Heart left ventricle (tissue), 16 donors: ENCODE data around the gene DDTL. TPM values are rescaled to one million over a fixed set of nuclear protein-coding genes. Genes with fewer than 3 reads are reported as not detected.
A peak's percentile ranks its signal among the peaks of the same experiment; 100 is the strongest.
"Not testable (repeated sequence)": the region's sequence is repeated elsewhere in the genome, so short reads cannot be mapped to it uniquely, and the experiment has no call there.

ENCODE experiments used
- ATAC-seq, 4 donors: fragments of 200-7000 bp; cut with Tn5 transposase; one replicate each; pipeline ENCODE4 v1.9.1; 2020 to 2022; ENCODE audit warnings: moderate library complexity in 4 of 4, mild to moderate bottlenecking in 3 of 4, moderate number of reproducible peaks in 1 of 4
- DNase-seq, 5 donors: peaks; one replicate each; pipeline ENCODE4 v3.0.0-alpha.2; 2020
- H3K27ac ChIP-seq, 12 donors: fragments of 200-600 bp; sonication (generic) in 4 of 12; one replicate each; pipeline versions ENCODE4 v1.5.0 to v1.8.0; 2016 to 2022; ENCODE audit warnings: mild to moderate bottlenecking in 2 of 12
- H3K27me3 ChIP-seq, 9 donors: fragments of 200-600 bp; sonication (generic) in 2 of 9; one replicate each; pipeline versions ENCODE4 v1.5.1 to v1.8.0; 2016 to 2022; ENCODE audit warnings: mild to moderate bottlenecking in 3 of 9
- H3K36me3 ChIP-seq, 9 donors: fragments of 200-600 bp; sonication (generic) in 2 of 9; one replicate each; pipeline versions ENCODE4 v1.5.0 to v1.8.0; 2018 to 2022; ENCODE audit warnings: mild to moderate bottlenecking in 2 of 9
- H3K4me1 ChIP-seq, 12 donors: fragments of 200-600 bp; sonication (generic) in 4 of 12; one replicate each; pipeline versions ENCODE4 v1.5.0 to v1.8.0; 2016 to 2022; ENCODE audit warnings: mild to moderate bottlenecking in 3 of 12
- H3K4me3 ChIP-seq, 12 donors: fragments of 200-600 bp; sonication (generic) in 4 of 12; one replicate each; pipeline versions ENCODE4 v1.5.0 to v1.8.0; 2017 to 2022; ENCODE audit warnings: mild to moderate bottlenecking in 9 of 12, moderate library complexity in 4 of 12
- H3K9me3 ChIP-seq, 12 donors: fragments of 200-600 bp; sonication (generic) in 4 of 12; one replicate each; pipeline versions ENCODE4 v1.5.0 to v1.8.0; 2016 to 2022; ENCODE audit warnings: mild to moderate bottlenecking in 1 of 12
- CTCF ChIP-seq, 12 donors: fragments of 200-600 bp; sonication (generic) in 4 of 12; IDR thresholded peaks; one replicate each; pipeline versions ENCODE4 v1.5.0 to v1.8.0; 2018 to 2022; ENCODE audit warnings: antibody characterized with exemption in 12 of 12, mild to moderate bottlenecking in 5 of 12
- POLR2A ChIP-seq, 2 donors: fragments of 450-650 bp; IDR thresholded peaks; one replicate each; pipeline ENCODE4 v1.6.1; 2017; ENCODE audit warnings: antibody characterized with exemption in 2 of 2, mild to moderate bottlenecking in 2 of 2, moderate library complexity in 2 of 2
- WGBS, 4 donors: extraction: QIAGEN DNeasy Blood & Tissue Kit in 2 of 4; methylation state at CpG; one replicate each; pipeline versions ENCODE4 v1.1.5 to v1.1.7; 2013 to 2018; 5-methylcytosine and 5-hydroxymethylcytosine counted together
- intact Hi-C, 10 donors: fragments of 100-400 bp; cut with DNase I; formaldehyde crosslinking; loops; one replicate each; pipeline versions ENCODE4 v1.11.1 to v1.14.2; 2022
- polyA plus RNA-seq, 2 donors: library from polyadenylated mRNA; stranded (reverse); fragments of 200-250 nt; gene quantifications; one replicate each; pipeline ENCODE4 v1.2.3, GENCODE V29; 2013
- total RNA-seq, 9 donors: library from RNA; depleted of rRNA in 2 of 9; stranded (reverse); fragments of >200 nt in 2 of 9; fragmentation: NEBNext Ultra II Directional in 3 of 9; extraction: Animal tissue kit (Norgen Biotek cat#: 25700) in 3 of 9; gene quantifications; one replicate each; pipeline versions ENCODE4 v1.1.0 to v1.2.4, GENCODE V29; 2016 to 2023
- donor health status: ischemic (EF 13 %, LVEDD 7.1; RV severe dilation, severe dysfunction).
- donor health status: healthy with polysubstance abuse.
- donor health status: DM: no; HTN: yes; CAD: no.
- donor health status: DM: no; HTN: no; CAD: no.
- donor health status: ischemic (EF 25% LVEDD 6.9; RV normal size, moderate dysfunction).
- donor health status: ischemic (EF 25% LVEDD 5.7; RV mildly dilated, moderate dysfunction).
- donor health status: healthy.
- donor health status: DM: yes; HTN: yes; CAD: no.
- donor health status: ischemic (EF 35%, LVEDD 5.7; RV mildly dilated, moderate dysfunction).
- donor health status: nonischemic (EF 11% LVEDD 7.7; RV severe dilation, severe dysfunction).
- donor health status: DM: yes; HTN: yes; CAD: no.
- donor health status: PGD.
- donor health status: ischemic (EF 29% LVEDD 5.4; RV normal size, mild dysfunction).
- donor health status: nonischemic (EF 23%, LVEDD 6.1; RV moderate dilation, normal function).

Gene DDTL
- total and polyA plus RNA-seq, 11 donors = 1.1 to 6.7 (median 2.2) TPM; not detected in 4

DNA sequence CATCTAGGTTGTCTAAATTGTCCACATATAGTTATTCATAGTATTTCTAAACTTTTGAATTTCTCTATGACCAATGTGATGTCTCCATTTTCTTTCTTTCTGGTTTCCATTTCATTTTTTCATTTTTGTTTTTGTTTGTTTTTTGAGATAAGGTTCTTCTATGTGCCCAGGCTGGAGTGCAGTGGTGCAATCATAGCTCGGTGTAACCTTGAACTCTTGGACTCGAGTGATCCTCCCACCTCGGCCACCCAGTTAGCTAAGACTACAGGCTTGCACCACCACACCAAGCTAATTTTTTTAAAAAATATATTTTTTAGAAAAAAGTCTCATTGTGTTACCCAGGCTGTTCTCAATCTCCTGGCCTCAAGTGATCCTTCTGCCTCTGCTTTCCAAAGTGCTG, 30.4 kb downstream of the DDTL start:
- Histone ChIP-seq H3K36me3 (no peaks in the 10 kb centered on the region), H3K27me3 (no peaks in the 10 kb centered on the region), H3K27ac (no peak overlapping the region), H3K9me3 (no peaks in the 10 kb centered on the region), H3K4me1 (no peaks in the 10 kb centered on the region), H3K4me3 (no peak overlapping the region)
- DNase-seq (no peak), ATAC-seq (no peak)
- intact Hi-C loops = no loop called here
- TF ChIP-seq POLR2A (IDR thresholded peaks at IDR 0.05) (no peak), CTCF (IDR thresholded peaks at IDR 0.05) (no peak)
- WGBS, 4 donors = 89 to 94% (median 93%) methylated on average over 3 of the region's 3 CpGs

DNA sequence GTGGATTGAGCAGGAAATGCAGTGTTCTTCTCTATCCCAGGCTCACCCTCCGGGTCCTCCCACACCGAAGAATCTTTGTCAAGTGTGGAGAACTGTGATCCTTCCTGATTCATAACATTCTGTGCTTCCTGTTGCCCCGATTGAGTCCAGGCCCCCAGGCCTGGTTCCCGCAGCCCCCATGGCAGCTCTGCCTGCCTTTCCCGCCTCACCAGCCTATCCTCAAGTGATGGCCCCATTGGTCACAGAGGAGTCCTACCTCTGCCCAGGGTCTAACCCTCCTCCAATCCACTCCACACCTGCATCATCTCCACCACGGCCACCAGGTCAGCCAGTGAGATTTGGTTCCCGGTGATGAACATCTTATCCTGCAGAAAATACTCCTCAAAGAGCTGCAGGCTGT, 33.1 kb downstream of the DDTL start:
- intact Hi-C loops = loop anchor here in 8 of 10 donors (5.0 to 10.0 kb wide), 6 partner anchors 55 to 178 kb away; no protein-coding TSS in a partner anchor
- WGBS, 4 donors = 74 to 82% (median 80%) methylated on average over 7 of the region's 7 CpGs

GRCh38 chr22:24001314-24001713, 34.6 kb downstream of the DDTL start:
- Histone ChIP-seq H3K4me3 (no peak overlapping the region), H3K27ac (no peak overlapping the region), H3K4me1 (peaks cover 0 to 17% (median 7%) of the 10 kb centered on the region in 12 donors), H3K36me3 (no peaks in the 10 kb centered on the region), H3K27me3 (no peaks in the 10 kb centered on the region), H3K9me3 (no peaks in the 10 kb centered on the region)
- WGBS, 4 donors = 83 to 90% (median 88%) methylated on average over 9 of the region's 9 CpGs
- TF ChIP-seq CTCF (IDR thresholded peaks at IDR 0.05) = no peak
- TF ChIP-seq POLR2A (IDR thresholded peaks at IDR 0.05) = no peak
- intact Hi-C loops = loop anchor here in 8 of 10 donors (5.0 to 10.0 kb wide), 6 partner anchors 57 to 176 kb away; no protein-coding TSS in a partner anchor
- no peak for ATAC-seq
- DNase-seq = no peak

More for the DNA sequence above, 33.1 kb downstream of the DDTL start:
- H3K36me3 ChIP-seq, H3K4me3 ChIP-seq, H3K9me3 ChIP-seq, ATAC-seq, H3K4me1 ChIP-seq, H3K27ac ChIP-seq, DNase-seq, H3K27me3 ChIP-seq: not testable (repeated sequence)

DNA sequence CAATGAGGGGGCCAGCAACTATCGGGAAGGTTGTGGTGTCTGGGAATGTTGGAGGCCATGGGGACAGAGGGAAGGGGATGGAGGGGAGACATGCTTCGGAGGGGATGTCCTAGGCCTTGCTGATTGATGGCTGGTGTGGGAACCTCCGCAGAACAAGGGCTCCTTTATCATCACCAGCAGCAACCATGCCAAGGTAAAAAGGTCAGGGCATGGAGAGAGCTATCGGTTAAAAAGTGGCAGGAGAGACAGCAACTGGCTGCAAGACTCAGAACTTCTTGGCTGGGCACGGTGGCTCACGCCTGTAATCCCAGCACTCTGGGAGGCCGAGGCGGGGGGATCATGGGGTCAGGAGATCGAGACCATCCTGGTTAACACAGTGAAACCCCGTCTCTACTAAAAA, 35.6 kb downstream of the DDTL start:
- peak in 1 of 5 donors; percentile 43 for DNase-seq
- no peak for TF ChIP-seq CTCF (IDR thresholded peaks at IDR 0.05)
- TF ChIP-seq POLR2A (IDR thresholded peaks at IDR 0.05) = no peak
- Histone ChIP-seq H3K4me3 (no peak overlapping the region), H3K27ac (no peak overlapping the region), H3K36me3 (no peaks in the 10 kb centered on the region), H3K4me1 (peaks cover 0 to 17% (median 7%) of the 10 kb centered on the region in 12 donors), H3K27me3 (no peaks in the 10 kb centered on the region), H3K9me3 (no peaks in the 10 kb centered on the region)
- ATAC-seq = peak in 2 of 4 donors; percentile 14 to 25
- WGBS, 4 donors = 65 to 76% (median 68%) methylated on average over 10 of the region's 10 CpGs
- intact Hi-C loops = loop anchor here in 8 of 10 donors (5.0 to 10.0 kb wide), 6 partner anchors 57 to 175 kb away; no protein-coding TSS in a partner anchor

- no peaks in the 10 kb centered on the region for H3K36me3 ChIP-seq
- no peak for ATAC-seq
- H3K27me3 ChIP-seq = no peaks in the 10 kb centered on the region
- TF ChIP-seq POLR2A (IDR thresholded peaks at IDR 0.05) = no peak
- no peak for TF ChIP-seq CTCF (IDR thresholded peaks at IDR 0.05)
- peaks cover 0 to 17% (median 7%) of the 10 kb centered on the region in 12 donors for H3K4me1 ChIP-seq
- no peaks in the 10 kb centered on the region for H3K9me3 ChIP-seq
- no peak overlapping the region for H3K4me3 ChIP-seq
- no peak for DNase-seq
- no peak overlapping the region for H3K27ac ChIP-seq
- intact Hi-C loops = loop anchor here in 8 of 10 donors (5.0 to 10.0 kb wide), 6 partner anchors 58 to 174 kb away; no protein-coding TSS in a partner anchor
- 72 to 89% (median 78%) methylated on average over 5 of the region's 5 CpGs for WGBS, 4 donors
Observed at GRCh38 chr22:24002851-24003250, 36.2 kb downstream of the DDTL start.
